IMR-90 (cell line): ENCODE measurements around the gene SENP7.
"Not testable (repeated sequence)": the region's sequence is repeated elsewhere in the genome, so short reads cannot be mapped to it uniquely, and the experiment has no call there.

ENCODE experiments used
- FOS ChIP-seq: fragments of 150-350 bp; IDR thresholded peaks from 2 replicates; pipeline ENCODE4 v1.6.1; 2016; ENCODE audit warnings: low read depth, low read length
- MAFK ChIP-seq: IDR thresholded peaks from 2 replicates; pipeline ENCODE4 v1.6.1; 2012; ENCODE audit warnings: low read depth, low read length, improper control_type of control experiment
- MAZ ChIP-seq: IDR thresholded peaks from 2 replicates; pipeline ENCODE4 v1.6.1; 2012; ENCODE audit warnings: low read depth, mild to moderate bottlenecking, low read length, improper control_type of control experiment, moderate library complexity, borderline replicate concordance
- MXI1 ChIP-seq: IDR thresholded peaks from 2 replicates; pipeline ENCODE4 v1.6.1; 2012; ENCODE audit warnings: low read depth, mild to moderate bottlenecking, low read length, moderate library complexity, borderline replicate concordance
- NFE2L2 ChIP-seq: fragments of 150-350 bp; IDR thresholded peaks from 2 replicates; pipeline ENCODE4 v1.6.1; 2016; ENCODE audit warnings: low read depth, mild to moderate bottlenecking, low read length
- POLR2A ChIP-seq: IDR thresholded peaks from 2 replicates; pipeline ENCODE4 v1.6.1; 2012; ENCODE audit warnings: mild to moderate bottlenecking, low read depth, low read length
- RAD21 ChIP-seq: IDR thresholded peaks from 2 replicates; pipeline ENCODE4 v1.6.1; 2012; ENCODE audit warnings: low read length, improper control_type of control experiment
- RFX5 ChIP-seq: IDR thresholded peaks from 2 replicates; pipeline ENCODE4 v1.8.0; 2012; ENCODE audit warnings: low read depth, mild to moderate bottlenecking, low read length, moderate library complexity
- SMC3 ChIP-seq: fragments of 150-350 bp; IDR thresholded peaks from 2 replicates; pipeline ENCODE4 v1.6.1; 2016; ENCODE audit warnings: low read depth, mild to moderate bottlenecking, antibody characterized with exemption, low read length, moderate library complexity
- TF ChIP-seq, protein P1 (sequence below): conservative IDR thresholded peaks from 2 replicates; pipeline ENCODE4 v1.5.1; 2012; ENCODE audit warnings: mild to moderate bottlenecking, low read depth, low read length, improper control_type of control experiment

DNA sequence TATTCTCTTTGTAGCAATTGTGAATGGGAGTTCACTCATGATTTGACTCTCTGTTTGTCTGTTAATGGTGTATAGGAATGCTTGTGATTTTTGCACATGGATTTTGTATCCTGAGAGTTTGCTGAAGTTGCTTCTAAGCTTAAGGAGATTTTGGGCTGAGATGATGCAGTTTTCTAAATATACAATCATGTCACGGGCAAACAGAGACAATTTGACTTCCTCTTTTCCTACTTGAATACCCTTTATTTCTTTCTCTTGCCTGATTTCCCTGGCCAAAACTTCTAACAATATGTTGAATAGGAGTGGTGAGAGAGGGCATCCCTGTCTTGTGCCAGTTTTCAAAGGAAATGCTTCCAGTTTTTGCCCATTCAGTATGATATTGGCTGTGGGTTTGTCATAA lies 23.9 kb upstream of the SENP7 start:
- TF ChIP-seq, protein P1, sequence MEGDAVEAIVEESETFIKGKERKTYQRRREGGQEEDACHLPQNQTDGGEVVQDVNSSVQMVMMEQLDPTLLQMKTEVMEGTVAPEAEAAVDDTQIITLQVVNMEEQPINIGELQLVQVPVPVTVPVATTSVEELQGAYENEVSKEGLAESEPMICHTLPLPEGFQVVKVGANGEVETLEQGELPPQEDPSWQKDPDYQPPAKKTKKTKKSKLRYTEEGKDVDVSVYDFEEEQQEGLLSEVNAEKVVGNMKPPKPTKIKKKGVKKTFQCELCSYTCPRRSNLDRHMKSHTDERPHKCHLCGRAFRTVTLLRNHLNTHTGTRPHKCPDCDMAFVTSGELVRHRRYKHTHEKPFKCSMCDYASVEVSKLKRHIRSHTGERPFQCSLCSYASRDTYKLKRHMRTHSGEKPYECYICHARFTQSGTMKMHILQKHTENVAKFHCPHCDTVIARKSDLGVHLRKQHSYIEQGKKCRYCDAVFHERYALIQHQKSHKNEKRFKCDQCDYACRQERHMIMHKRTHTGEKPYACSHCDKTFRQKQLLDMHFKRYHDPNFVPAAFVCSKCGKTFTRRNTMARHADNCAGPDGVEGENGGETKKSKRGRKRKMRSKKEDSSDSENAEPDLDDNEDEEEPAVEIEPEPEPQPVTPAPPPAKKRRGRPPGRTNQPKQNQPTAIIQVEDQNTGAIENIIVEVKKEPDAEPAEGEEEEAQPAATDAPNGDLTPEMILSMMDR = not testable (repeated sequence)
- TF ChIP-seq MAFK, RAD21, NFE2L2, RFX5, POLR2A, MXI1, MAZ, SMC3, FOS: not testable (repeated sequence)
